T-cell (primary cell): ENCODE data around the gene THPO. TPM values are rescaled to one million over a fixed set of nuclear protein-coding genes. Genes with fewer than 3 reads are reported as not detected.
A peak's percentile ranks its signal among the peaks of the same experiment; 100 is the strongest.

ENCODE experiments used
- ATAC-seq, 4 experiments: fragments of 200-7000 bp in 3 of 4; fragments of 150-1000 bp in 1 of 4; cut with Tn5 transposase; replicated peaks in 1 of 4; 1 replicate in 3 of 4; 2 replicates in 1 of 4; pipeline ENCODE4 v1.10.0; 2021; ENCODE audit warnings: moderate library complexity in 3 of 4, mild to moderate bottlenecking in 2 of 4, moderate number of reproducible peaks in 1 of 4
- CTCF ChIA-PET, 2 donors: fragments of 300-600 bp; sonication (Branson Sonifier 250); formaldehyde crosslinking; loops; one replicate each; lab custom pipeline; 2022; ENCODE audit warnings: antibody characterized with exemption in 2 of 2; lab: Charles Lee
- POLR2A ChIA-PET, 2 donors: fragments of 300-600 bp; sonication (Branson Sonifier 250); formaldehyde crosslinking; loops; one replicate each; lab custom pipeline; 2022; ENCODE audit warnings: antibody characterized with exemption in 2 of 2; lab: Charles Lee
- DNase-seq, 35 experiments: peaks; one replicate each; pipeline versions ENCODE4 v3.0.0 to v3.0.0-alpha.2; 2013 to 2023
- H3K27ac ChIP-seq: one replicate; pipeline ENCODE4 v1.5.1; 2013; ENCODE audit warnings: low read length
- H3K27me3 ChIP-seq, 2 experiments: replicated peaks in 1 of 2; 1 replicate in 1 of 2; 2 replicates in 1 of 2; pipeline versions ENCODE4 v1.6.1 to v1.7.0; 2013; ENCODE audit warnings: low read length in 1 of 2, mixed read lengths in 1 of 2; ENCODE audit not compliant: control insufficient read depth in 2 of 2, insufficient read depth in 2 of 2; ENCODE audit errors: extremely low read depth in 1 of 2
- H3K36me3 ChIP-seq, 2 donors: 1 replicate in 1 of 2; 2 replicates in 1 of 2; pipeline versions ENCODE4 v1.6.1 to v1.7.0; 2013; ENCODE audit warnings: low read length in 1 of 2; ENCODE audit not compliant: control insufficient read depth in 2 of 2, insufficient read depth in 1 of 2; ENCODE audit errors: extremely low read depth in 1 of 2
- H3K4me1 ChIP-seq, 2 experiments: 1 replicate in 1 of 2; 2 replicates in 1 of 2; pipeline versions ENCODE4 v1.6.1 to v1.7.0; 2013; ENCODE audit warnings: low read length in 2 of 2, mixed read lengths in 1 of 2; ENCODE audit not compliant: insufficient read depth in 2 of 2, control insufficient read depth in 1 of 2; ENCODE audit errors: extremely low read depth in 1 of 2
- H3K4me3 ChIP-seq, 2 donors: 1 replicate in 1 of 2; 2 replicates in 1 of 2; pipeline versions ENCODE4 v1.5.1 to v1.7.0; 2013; ENCODE audit warnings: mild to moderate bottlenecking in 2 of 2, low read length in 1 of 2, moderate library complexity in 1 of 2; ENCODE audit not compliant: control insufficient read depth in 1 of 2; ENCODE audit errors: extremely low read depth in 1 of 2
- H3K9me3 ChIP-seq: 2 replicates; pipeline ENCODE4 v1.7.0; 2013
- H3K27ac Mint-ChIP-seq, 2 donors: one replicate each; pipeline ENCODE4 v1.8.0; 2020 to 2021; ENCODE audit warnings: mild to moderate bottlenecking in 2 of 2, mixed read lengths in 2 of 2
- H3K27me3 Mint-ChIP-seq, 2 donors: one replicate each; pipeline ENCODE4 v1.8.0; 2021 to 2022; ENCODE audit warnings: mixed read lengths in 2 of 2
- H3K36me3 Mint-ChIP-seq: one replicate; pipeline ENCODE4 v1.8.0; 2021; ENCODE audit warnings: mixed read lengths
- H3K4me1 Mint-ChIP-seq, 3 donors: one replicate each; pipeline ENCODE4 v1.8.0; 2020 to 2022; ENCODE audit warnings: mixed read lengths in 3 of 3, mild to moderate bottlenecking in 1 of 3
- H3K4me3 Mint-ChIP-seq, 3 donors: one replicate each; pipeline ENCODE4 v1.8.0; 2020 to 2022; ENCODE audit warnings: mild to moderate bottlenecking in 3 of 3, mixed read lengths in 3 of 3, moderate library complexity in 3 of 3
- H3K9me3 Mint-ChIP-seq, 3 donors: one replicate each; pipeline ENCODE4 v1.8.0; 2020 to 2022; ENCODE audit warnings: mixed read lengths in 3 of 3
- WGBS: methylation state at CpG from one replicate; pipeline ENCODE4 v1.1.5; 2013; ENCODE audit warnings: missing lambda C conversion rate; ENCODE audit not compliant: insufficient coverage; 5-methylcytosine and 5-hydroxymethylcytosine counted together
- total RNA-seq, 35 experiments: library from RNA in 6 of 35; stranded (reverse) in 6 of 35; fragments of 120-200 nt in 1 of 35; gene quantifications; one replicate each; pipeline versions ENCODE4 v1.2.1 to v1.2.4 and lab custom pipeline; 2013 to 2026

Gene THPO
- total RNA-seq, 5 donors from 2014 or later (not counting 1 experiment from before 2014, with no cell fraction given) = not detected

GRCh38 chr3:184354754-184355153 lies 23.3 kb downstream of the THPO start:
- no peaks in the 10 kb centered on the region for H3K36me3 Mint-ChIP-seq
- peaks cover 0 to 3% of the 10 kb centered on the region in 2 experiments for H3K27me3 ChIP-seq
- POLR2A ChIA-PET = no interaction called here
- CTCF ChIA-PET = interaction anchor here (0.5 to 1.3 kb wide), 6 partner anchors 12 to 830 kb away, joined by 3 to 5 read pairs (median 4); no protein-coding TSS in a partner anchor
- H3K27ac Mint-ChIP-seq = no peak overlapping the region
- ATAC-seq (no peak), DNase-seq (no peak)
- H3K27ac ChIP-seq = no peak overlapping the region
- no peak overlapping the region for H3K4me3 ChIP-seq
- H3K27me3 Mint-ChIP-seq = no peaks in the 10 kb centered on the region
- no peak overlapping the region for H3K4me3 Mint-ChIP-seq
- H3K4me1 ChIP-seq = peaks cover 0 to 10% of the 10 kb centered on the region in 2 experiments
- WGBS = 97% methylated on average over 3 of the region's 8 CpGs
- peaks cover 0 to 4% (median 1%) of the 10 kb centered on the region in 3 donors for H3K4me1 Mint-ChIP-seq
- H3K9me3 Mint-ChIP-seq = no peaks in the 10 kb centered on the region
- no peaks in the 10 kb centered on the region for H3K36me3 ChIP-seq
- no peaks in the 10 kb centered on the region for H3K9me3 ChIP-seq

GRCh38 chr3:184354121-184354728 lies 23.8 kb downstream of the THPO start:
- H3K27ac ChIP-seq = no peak overlapping the region
- Mint-ChIP-seq H3K4me1 (peaks cover 0 to 4% (median 0%) of the 10 kb centered on the region in 3 donors), H3K9me3 (no peaks in the 10 kb centered on the region), H3K27me3 (no peaks in the 10 kb centered on the region), H3K36me3 (no peaks in the 10 kb centered on the region), H3K4me3 (no peak overlapping the region), H3K27ac (no peak overlapping the region)
- CTCF ChIA-PET = interaction anchor here (0.5 to 1.3 kb wide), 11 partner anchors 8 to 239 kb away, joined by 3 to 20 read pairs (median 4); no protein-coding TSS in a partner anchor
- H3K4me1 ChIP-seq = peaks cover 0 to 10% of the 10 kb centered on the region in 2 experiments
- H3K36me3 ChIP-seq = no peaks in the 10 kb centered on the region
- H3K9me3 ChIP-seq = no peaks in the 10 kb centered on the region
- peak; percentile 63 to 82 (median 78) for ATAC-seq
- DNase-seq = peak in 27 of 35 experiments; percentile 21 to 76 (median 49)
- no peak overlapping the region for H3K4me3 ChIP-seq
- 35% methylated on average over 10 of the region's 18 CpGs for WGBS
- POLR2A ChIA-PET = interaction anchor here in 1 of 2 donors (0.5 kb wide), 1 partner anchor 1411 kb away, joined by 3 read pairs; no protein-coding TSS in a partner anchor
- peaks cover 0 to 3% of the 10 kb centered on the region in 2 experiments for H3K27me3 ChIP-seq

GRCh38 chr3:184353546-184353941 lies 24.5 kb downstream of the THPO start:
- no peak for ATAC-seq
- WGBS = 91% methylated on average over 10 of the region's 11 CpGs
- Histone ChIP-seq H3K9me3 (no peaks in the 10 kb centered on the region), H3K36me3 (no peaks in the 10 kb centered on the region), H3K27me3 (peaks cover 0 to 3% of the 10 kb centered on the region in 2 experiments), H3K4me1 (peaks cover 0 to 10% of the 10 kb centered on the region in 2 experiments), H3K4me3 (no peak overlapping the region), H3K27ac (no peak overlapping the region)
- Mint-ChIP-seq H3K27ac (no peak overlapping the region), H3K4me3 (no peak overlapping the region), H3K36me3 (no peaks in the 10 kb centered on the region), H3K27me3 (no peaks in the 10 kb centered on the region), H3K4me1 (peaks cover 0 to 4% (median 0%) of the 10 kb centered on the region in 3 donors), H3K9me3 (no peaks in the 10 kb centered on the region)
- DNase-seq = no peak
- POLR2A ChIA-PET = interaction anchor here in 1 of 2 donors (0.5 kb wide), 1 partner anchor 1410 kb away, joined by 3 read pairs; no protein-coding TSS in a partner anchor
- CTCF ChIA-PET = interaction anchor here (0.5 to 1.2 kb wide), 7 partner anchors 9 to 239 kb away, joined by 3 to 20 read pairs (median 3); no protein-coding TSS in a partner anchor

GRCh38 chr3:184352897-184353545 lies 25.0 kb downstream of the THPO start:
- no peaks in the 10 kb centered on the region for H3K36me3 ChIP-seq
- H3K4me3 ChIP-seq = no peak overlapping the region
- peaks cover 0 to 4% (median 0%) of the 10 kb centered on the region in 3 donors for H3K4me1 Mint-ChIP-seq
- H3K27ac ChIP-seq = no peak overlapping the region
- 89% methylated on average over 3 of the region's 11 CpGs for WGBS
- DNase-seq (no peak), ATAC-seq (no peak)
- ChIA-PET CTCF (interaction anchor here in 1 of 2 donors (0.6 to 1.2 kb wide), 4 partner anchors 10 to 1298 kb away, joined by 3 to 4 read pairs (median 3); no protein-coding TSS in a partner anchor), POLR2A (no interaction called here)
- no peak overlapping the region for H3K4me3 Mint-ChIP-seq
- H3K36me3 Mint-ChIP-seq = no peaks in the 10 kb centered on the region
- peaks cover 0 to 10% of the 10 kb centered on the region in 2 experiments for H3K4me1 ChIP-seq
- no peak overlapping the region for H3K27ac Mint-ChIP-seq
- H3K9me3 ChIP-seq = no peaks in the 10 kb centered on the region
- H3K9me3 Mint-ChIP-seq = no peaks in the 10 kb centered on the region
- no peaks in the 10 kb centered on the region for H3K27me3 Mint-ChIP-seq
- H3K27me3 ChIP-seq = peaks cover 0 to 3% of the 10 kb centered on the region in 2 experiments

GRCh38 chr3:184352149-184352785 lies 25.7 kb downstream of the THPO start:
- H3K4me3 Mint-ChIP-seq = no peak overlapping the region
- H3K27ac Mint-ChIP-seq = no peak overlapping the region
- peaks cover 0 to 3% of the 10 kb centered on the region in 2 experiments for H3K27me3 ChIP-seq
- ChIA-PET POLR2A (no interaction called here), CTCF (interaction anchor here in 1 of 2 donors (0.6 to 1.2 kb wide), 2 partner anchors 162 to 1297 kb away, joined by 3 read pairs; no protein-coding TSS in a partner anchor)
- H3K4me3 ChIP-seq = no peak overlapping the region
- WGBS = 91% methylated on average over 11 of the region's 15 CpGs
- no peaks in the 10 kb centered on the region for H3K36me3 Mint-ChIP-seq
- no peak for ATAC-seq
- H3K36me3 ChIP-seq = no peaks in the 10 kb centered on the region
- peaks cover 0 to 4% (median 0%) of the 10 kb centered on the region in 3 donors for H3K4me1 Mint-ChIP-seq
- H3K27me3 Mint-ChIP-seq = no peaks in the 10 kb centered on the region
- DNase-seq = no peak
- peaks cover 0 to 10% of the 10 kb centered on the region in 2 experiments for H3K4me1 ChIP-seq
- H3K27ac ChIP-seq = no peak overlapping the region
- H3K9me3 Mint-ChIP-seq = no peaks in the 10 kb centered on the region
- H3K9me3 ChIP-seq = no peaks in the 10 kb centered on the region
